HG03342 (cell line): ENCODE measurements around the gene LRP10.
"Not testable (repeated sequence)": the region's sequence is repeated elsewhere in the genome, so short reads cannot be mapped to it uniquely, and the experiment has no call there.

Experiments
- ATAC-seq: cut with Tn5 transposase; IDR thresholded peaks from one replicate; pipeline ENCODE4 v1.9.1; 2021; ENCODE audit warnings: mild to moderate bottlenecking, moderate library complexity; ENCODE audit not compliant: unreplicated experiment

Gene LRP10

GRCh38 chr14:22886500-22887259 is 15.1 kb downstream of the LRP10 start:
- peak; percentile 39 for ATAC-seq

GRCh38 chr14:22887260-22887989 is 15.9 kb downstream of the LRP10 start:
- ATAC-seq: peak; percentile 35

- ATAC-seq: peak; percentile 45
These were observed 16.4 kb downstream of the LRP10 start for GRCh38 chr14:22887990-22888378.

GRCh38 chr14:22888662-22889061 is 17.1 kb downstream of the LRP10 start:
- no peak for ATAC-seq

- no peak for ATAC-seq
These were observed 18.9 kb downstream of the LRP10 start for GRCh38 chr14:22890416-22890815.

- ATAC-seq: no peak
These were observed 20.9 kb downstream of the LRP10 start for GRCh38 chr14:22892488-22892887.

GRCh38 chr14:22893706-22894105 is 22.2 kb downstream of the LRP10 start:
- no peak for ATAC-seq

- no peak for ATAC-seq
These were observed 23.9 kb downstream of the LRP10 start for GRCh38 chr14:22895402-22895801.

- ATAC-seq: no peak
These were observed 24.8 kb downstream of the LRP10 start for GRCh38 chr14:22896356-22896755.

GRCh38 chr14:22896760-22897159 is 25.2 kb downstream of the LRP10 start:
- ATAC-seq: no peak

GRCh38 chr14:22897357-22897756 is 25.8 kb downstream of the LRP10 start:
- no peak for ATAC-seq

GRCh38 chr14:22898302-22899090 is 27.0 kb downstream of the LRP10 start:
- no peak for ATAC-seq

GRCh38 chr14:22900081-22900799 is 28.7 kb downstream of the LRP10 start:
- ATAC-seq: peak; percentile 52

- no peak for ATAC-seq
These were observed 30.3 kb downstream of the LRP10 start for GRCh38 chr14:22901799-22902198.

GRCh38 chr14:22903742-22904087 is 32.2 kb downstream of the LRP10 start:
- ATAC-seq: no peak

- no peak for ATAC-seq
These were observed 34.1 kb downstream of the LRP10 start for GRCh38 chr14:22905627-22906026.

- no peak for ATAC-seq
These were observed 34.5 kb downstream of the LRP10 start for GRCh38 chr14:22906073-22906472.

- no peak for ATAC-seq
These were observed 35.9 kb downstream of the LRP10 start for GRCh38 chr14:22907429-22907828.

- no peak for ATAC-seq
These were observed 37.1 kb downstream of the LRP10 start for GRCh38 chr14:22908601-22909000.

- ATAC-seq: no peak
These were observed 39.4 kb downstream of the LRP10 start for GRCh38 chr14:22910916-22911315.

GRCh38 chr14:22914836-22915235 is 43.3 kb downstream of the LRP10 start:
- ATAC-seq: not testable (repeated sequence)
